NCI-H524 (cell line): ENCODE data around the gene SPRR1B.
"Not testable (repeated sequence)": the region's sequence is repeated elsewhere in the genome, so short reads cannot be mapped to it uniquely, and the experiment has no call there.

ENCODE experiments used
- DNase-seq, 2 experiments: peaks; one replicate each; lab custom pipeline; 2025; lab: John Stamatoyannopoulos, UW

Gene SPRR1B

DNA sequence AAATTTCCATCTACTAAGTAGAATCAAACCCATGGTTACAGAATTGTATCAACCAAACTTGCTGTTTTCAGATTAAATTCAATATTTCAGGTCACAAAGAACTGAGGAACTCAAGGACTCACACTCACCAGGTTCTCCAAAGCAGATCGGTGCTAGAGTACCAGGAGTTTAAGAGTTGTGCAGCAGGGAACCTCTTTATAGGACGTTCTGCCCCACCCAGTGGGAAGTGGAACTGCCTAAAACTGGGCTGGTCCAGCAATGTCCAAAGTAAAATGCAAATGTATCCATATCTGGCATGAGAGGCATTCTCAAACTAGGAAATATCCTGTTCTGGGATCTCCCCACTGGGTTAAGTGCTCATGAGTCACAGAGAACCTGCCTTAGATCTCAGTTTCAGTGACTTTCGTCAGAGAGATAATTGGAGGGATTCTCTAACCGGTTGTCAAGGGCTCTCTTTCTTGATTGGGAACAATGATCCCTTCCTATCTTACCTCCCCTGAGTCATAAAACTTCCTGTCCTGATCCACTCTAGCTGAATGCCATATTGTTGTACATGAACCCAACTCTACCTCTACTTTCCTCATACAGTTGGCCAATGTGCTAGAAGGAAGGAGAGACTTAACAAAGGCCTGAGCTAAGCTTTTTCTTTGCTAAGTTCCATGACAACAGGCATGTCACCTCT, 10.1 kb downstream of the SPRR1B start, which contains the start of gene SPRR2D:
Gene SPRR2D, minus strand, starts transcription at position 171 of the 682 bp plus-strand sequence. CDS start 774 bp downstream, outside the sequence.
- no peak for DNase-seq

DNA sequence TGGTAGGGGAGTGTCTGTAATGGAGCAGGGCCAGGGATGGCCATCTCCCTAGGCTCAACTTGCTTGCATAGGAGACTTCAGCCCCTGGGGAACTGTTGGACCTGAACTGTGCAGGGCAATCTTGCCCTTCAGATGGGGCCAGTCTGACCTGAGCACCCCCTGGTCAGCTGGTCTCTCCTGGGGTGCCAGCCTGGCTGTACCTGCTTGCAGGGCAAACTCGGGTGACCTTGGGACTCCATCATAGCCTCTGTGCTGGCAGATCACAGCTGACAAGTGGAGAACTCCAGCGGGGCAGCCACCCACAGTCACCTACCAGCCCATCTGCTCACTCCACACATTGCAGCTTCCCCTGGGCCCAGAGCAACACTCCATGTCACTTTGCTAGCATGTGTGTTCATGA, 18.2 kb downstream of the SPRR1B start:
- no peak for DNase-seq

DNA sequence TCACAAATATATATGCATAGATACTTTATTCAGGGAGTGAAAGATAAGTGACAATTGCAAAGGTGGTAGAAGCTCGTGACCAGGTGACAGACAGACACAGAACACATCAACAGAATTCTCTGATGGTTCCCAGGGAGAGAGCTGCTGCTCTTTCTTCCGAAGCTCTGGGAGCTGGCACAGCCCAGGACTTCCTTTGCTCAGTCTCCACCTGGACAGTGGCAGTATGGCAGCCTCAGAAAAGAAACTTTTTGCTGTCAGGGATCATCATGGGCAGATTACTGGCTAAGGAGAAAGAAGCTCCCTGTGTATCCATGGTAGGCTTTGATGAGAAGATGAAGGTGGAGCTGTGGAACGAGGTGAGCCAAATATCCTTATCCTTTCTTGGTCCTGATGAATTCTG, 25.1 kb downstream of the SPRR1B start:
- not testable (repeated sequence) for DNase-seq

GRCh38 chr1:153057375-153057774, 26.4 kb downstream of the SPRR1B start, which contains the start of gene SPRR2A:
Gene SPRR2A (minus strand): TSS chr1:153057512. CDS start chr1:153056735, 777 bp downstream.
- no peak for DNase-seq

- no peak for DNase-seq
Observed at GRCh38 chr1:153058154-153058553, 27.2 kb downstream of the SPRR1B start.

DNA sequence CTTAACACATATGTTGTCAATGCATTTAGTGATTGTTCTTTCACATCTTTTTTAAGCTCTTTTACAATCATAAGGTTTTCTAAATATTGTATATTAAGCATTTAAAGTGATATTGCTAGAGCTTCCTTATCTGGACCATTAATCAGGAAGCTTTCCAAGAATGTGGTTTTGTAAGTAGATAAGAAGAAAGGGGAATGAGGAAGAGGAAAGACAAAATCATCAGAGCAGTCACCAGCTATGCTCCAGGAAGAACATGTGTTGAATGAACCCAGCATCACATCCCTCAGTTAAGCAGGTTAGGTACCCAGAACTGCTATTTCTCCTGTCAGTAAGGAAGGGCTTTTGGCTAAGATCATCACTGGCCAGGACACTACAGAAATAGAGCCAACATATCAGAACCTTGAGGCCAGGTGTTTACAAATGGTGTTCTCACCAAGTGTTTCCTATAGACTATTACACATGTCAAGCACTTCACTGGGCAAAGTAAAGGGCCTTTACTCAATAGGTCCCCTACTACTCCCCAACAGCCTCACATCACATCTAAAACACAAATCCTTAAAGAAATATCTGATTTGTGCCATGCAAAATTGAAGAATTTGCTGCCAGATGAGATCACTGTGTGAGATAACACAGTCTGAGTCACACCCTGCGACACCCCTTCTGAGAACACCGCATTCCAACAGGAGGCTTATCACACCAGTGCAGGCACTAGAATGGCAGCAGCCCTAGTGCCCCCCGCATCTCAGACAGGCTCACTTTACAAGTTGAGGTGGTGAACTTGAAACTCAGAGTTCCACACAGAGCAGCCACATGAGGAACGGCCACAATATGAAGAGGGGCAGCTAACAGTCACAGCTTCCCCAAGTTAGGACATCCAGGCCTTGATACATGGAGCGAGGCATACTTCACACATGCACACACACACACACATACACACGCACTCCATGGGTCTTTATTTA, 28.1 kb downstream of the SPRR1B start:
- DNase-seq = no peak

DNA sequence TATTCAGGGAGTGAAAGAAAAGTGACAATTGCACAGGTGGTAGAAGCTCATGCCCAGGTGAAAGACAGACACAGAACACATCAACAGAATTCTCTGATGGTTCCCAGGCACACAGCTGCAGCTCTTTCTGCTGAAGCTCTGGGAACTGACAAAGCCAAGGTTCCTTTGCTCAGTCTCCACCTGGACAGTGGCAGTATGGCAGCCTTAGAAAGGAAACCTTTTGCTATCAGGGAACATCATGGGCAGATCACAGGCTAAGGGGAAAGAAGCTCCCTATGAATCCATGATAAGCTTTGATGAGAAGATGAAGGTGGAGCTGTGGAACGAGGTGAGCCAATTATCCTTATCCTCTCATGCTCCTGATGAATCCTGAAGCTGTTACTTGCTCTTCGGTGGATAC, 39.2 kb downstream of the SPRR1B start:
- no peak for DNase-seq

- DNase-seq = no peak
Observed at GRCh38 chr1:153071511-153071910, 40.5 kb downstream of the SPRR1B start, which contains the start of gene SPRR2B. Gene SPRR2B (minus strand): TSS chr1:153071611. CDS start chr1:153070839, 772 bp downstream.

- no peak for DNase-seq
Observed at GRCh38 chr1:153072806-153073726, 42.1 kb downstream of the SPRR1B start.

DNA sequence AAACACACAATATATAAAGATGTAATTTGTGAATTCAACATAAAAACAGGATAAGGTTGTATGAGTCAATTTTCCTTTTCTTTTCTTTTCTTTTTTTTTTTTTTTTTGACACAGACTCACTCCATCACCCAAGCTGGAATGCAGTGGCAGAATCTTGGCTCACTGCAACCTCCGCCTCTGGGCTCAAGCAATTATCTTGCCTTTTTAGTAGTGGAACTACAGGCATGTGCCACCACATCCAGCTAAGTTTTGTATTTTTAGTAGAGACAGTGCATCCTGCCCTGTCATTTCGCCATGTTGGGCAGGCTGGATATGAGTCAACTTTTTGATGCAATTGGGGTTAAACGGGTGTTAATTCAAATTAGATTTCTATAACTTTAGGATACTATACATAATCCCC, 50.7 kb downstream of the SPRR1B start:
- DNase-seq = no peak
